ENCODE results near the gene ESCO1.

The ESCO1 gene

GRCh38 chr18:21557607-21558253 lies 42.8 kb downstream of the ESCO1 start:
- no peak for TF ChIP-seq CTCF (IDR thresholded peaks at IDR 0.05)
- Histone ChIP-seq H3K4me1 (ENCODE audit: control insufficient read depth in 1 of 2, insufficient read depth in 1 of 2, low read depth in 1 of 2, low read length in 1 of 2) (no peaks in the 10 kb centered on the region), H3K36me3 (peaks cover 55% of the 10 kb centered on the region), H3K4me3 (ENCODE audit: low read depth in 1 of 2, low read length in 1 of 2) (no peak overlapping the region), H3K27me3 (no peaks in the 10 kb centered on the region), H3K27ac (no peak overlapping the region), H3K9me3 (no peaks in the 10 kb centered on the region)

GRCh38 chr18:21550510-21550970 lies 50.0 kb downstream of the ESCO1 start:
- no peaks in the 10 kb centered on the region for H3K4me1 ChIP-seq (ENCODE audit: control insufficient read depth in 1 of 2, insufficient read depth in 1 of 2, low read depth in 1 of 2, low read length in 1 of 2)
- H3K36me3 ChIP-seq, result peaks cover 28% of the 10 kb centered on the region
- no peaks in the 10 kb centered on the region for H3K9me3 ChIP-seq
- no peak overlapping the region for H3K27ac ChIP-seq
- no peaks in the 10 kb centered on the region for H3K27me3 ChIP-seq
- TF ChIP-seq CTCF (IDR thresholded peaks at IDR 0.05), result no peak
- H3K4me3 ChIP-seq (ENCODE audit: low read depth in 1 of 2, low read length in 1 of 2), result no peak overlapping the region

- Histone ChIP-seq H3K9me3 (no peaks in the 10 kb centered on the region), H3K27me3 (no peaks in the 10 kb centered on the region), H3K36me3 (peaks cover 20% of the 10 kb centered on the region), H3K4me3 (ENCODE audit: low read depth in 1 of 2, low read length in 1 of 2) (no peak overlapping the region), H3K27ac (no peak overlapping the region), H3K4me1 (ENCODE audit: control insufficient read depth in 1 of 2, insufficient read depth in 1 of 2, low read depth in 1 of 2, low read length in 1 of 2) (no peaks in the 10 kb centered on the region)
- no peak for TF ChIP-seq CTCF (IDR thresholded peaks at IDR 0.05)
These were observed 51.9 kb downstream of the ESCO1 start for GRCh38 chr18:21548647-21549046.

- peaks cover 33% of the 10 kb centered on the region for H3K36me3 ChIP-seq
- no peak overlapping the region for H3K4me3 ChIP-seq (ENCODE audit: low read depth in 1 of 2, low read length in 1 of 2)
- no peaks in the 10 kb centered on the region for H3K27me3 ChIP-seq
- no peaks in the 10 kb centered on the region for H3K4me1 ChIP-seq (ENCODE audit: control insufficient read depth in 1 of 2, insufficient read depth in 1 of 2, low read depth in 1 of 2, low read length in 1 of 2)
- no peaks in the 10 kb centered on the region for H3K9me3 ChIP-seq
- TF ChIP-seq CTCF (IDR thresholded peaks at IDR 0.05), result no peak
- no peak overlapping the region for H3K27ac ChIP-seq
These were observed 54.1 kb downstream of the ESCO1 start for GRCh38 chr18:21546423-21546822.

GRCh38 chr18:21538230-21538629 lies 62.3 kb downstream of the ESCO1 start:
- Histone ChIP-seq H3K9me3 (no peaks in the 10 kb centered on the region), H3K27me3 (no peaks in the 10 kb centered on the region), H3K36me3 (peaks cover 65% of the 10 kb centered on the region), H3K27ac (no peak overlapping the region), H3K4me1 (ENCODE audit: control insufficient read depth in 1 of 2, insufficient read depth in 1 of 2, low read depth in 1 of 2, low read length in 1 of 2) (no peaks in the 10 kb centered on the region), H3K4me3 (ENCODE audit: low read depth in 1 of 2, low read length in 1 of 2) (no peak overlapping the region)
- no peak for TF ChIP-seq CTCF (IDR thresholded peaks at IDR 0.05)
